Breast epithelium (tissue), 4 donors: ENCODE measurements around the gene RPP14. TPM values are rescaled to one million over a fixed set of nuclear protein-coding genes. Genes with fewer than 3 reads are reported as not detected.
"Not testable (repeated sequence)": the region's sequence is repeated elsewhere in the genome, so short reads cannot be mapped to it uniquely, and the experiment has no call there.

Experiments used
- DNase-seq, 2 donors: peaks; one replicate each; pipeline ENCODE4 v3.0.0-alpha.2; 2019; ENCODE audit warnings: low spot score in 2 of 2
- H3K27ac ChIP-seq, 2 donors: fragments of 200-600 bp; sonication (generic) in 1 of 2; one replicate each; pipeline ENCODE4 v1.5.1; 2016 to 2019; ENCODE audit warnings: mild to moderate bottlenecking in 1 of 2
- H3K27me3 ChIP-seq, 2 donors: fragments of 200-600 bp; sonication (generic) in 1 of 2; one replicate each; pipeline versions ENCODE4 v1.5.1 to v1.6.0; 2017 to 2019; ENCODE audit warnings: control low read depth in 1 of 2, mild to moderate bottlenecking in 1 of 2
- H3K36me3 ChIP-seq: fragments of 200-600 bp; one replicate; pipeline ENCODE4 v1.5.1; 2019
- H3K4me1 ChIP-seq, 2 donors: fragments of 200-600 bp; sonication (generic); one replicate each; pipeline ENCODE4 v1.5.1; 2016 to 2019; ENCODE audit warnings: control low read depth in 1 of 2
- H3K4me3 ChIP-seq, 3 donors: fragments of 200-600 bp; sonication (generic); 1 replicate in 2 of 3; 2 replicates in 1 of 3; pipeline ENCODE4 v1.5.1; 2016 to 2019; ENCODE audit warnings: mild to moderate bottlenecking in 3 of 3, moderate library complexity in 2 of 3
- H3K9me3 ChIP-seq, 2 donors: fragments of 200-600 bp; sonication (generic) in 1 of 2; one replicate each; pipeline ENCODE4 v1.5.1; 2016 to 2019; ENCODE audit warnings: control low read depth in 1 of 2
- POLR2A ChIP-seq: fragments of 450-650 bp; IDR thresholded peaks from one replicate; pipeline ENCODE4 v1.6.1; 2016; ENCODE audit warnings: antibody characterized with exemption, mild to moderate bottlenecking, moderate library complexity
- POLR2AphosphoS5 ChIP-seq, 3 donors: sonication (generic); formaldehyde crosslinking; IDR thresholded peaks; one replicate each; pipeline ENCODE4 v1.6.1; 2017; ENCODE audit warnings: antibody characterized with exemption in 3 of 3
- intact Hi-C: fragments of 100-400 bp; cut with DNase I; formaldehyde crosslinking; loops from one replicate; pipeline ENCODE4 v1.15.1; 2023; ENCODE audit warnings: low total_unique reads
- total RNA-seq, 3 donors: library from RNA; depleted of rRNA; stranded (reverse); fragments of >200 nt; gene quantifications; one replicate each; pipeline ENCODE4 v1.1.0, GENCODE V29; 2016
- TF ChIP-seq, protein P1 (sequence below), 3 donors: fragments of 450-650 bp; IDR thresholded peaks; one replicate each; pipeline ENCODE4 v1.5.1; 2016 to 2017; ENCODE audit warnings: antibody characterized with exemption in 3 of 3, mild to moderate bottlenecking in 3 of 3, moderate library complexity in 3 of 3

The RPP14 gene
- total RNA-seq, 3 donors from 2014 or later = 6.2 to 11.0 (median 10.8) TPM

DNA sequence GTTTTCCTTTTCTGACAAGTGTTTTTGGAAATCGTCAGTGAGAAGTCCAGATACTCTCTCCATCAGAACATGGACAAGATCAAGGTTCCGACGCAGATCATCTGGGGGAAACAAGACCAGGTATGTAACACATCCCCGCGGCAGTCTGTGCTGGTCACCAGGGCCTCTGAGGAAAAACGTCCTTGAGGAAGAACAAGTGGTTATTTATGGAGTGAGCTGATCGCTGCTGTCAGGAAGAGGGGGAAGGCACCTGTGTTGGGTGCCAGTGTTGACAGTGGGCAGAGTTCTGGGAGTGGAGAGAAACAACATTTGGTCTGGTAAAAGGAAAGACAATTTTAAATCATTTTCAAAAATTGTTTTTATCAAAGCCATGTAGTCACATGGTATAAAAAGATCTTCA, 20.7 kb upstream of the RPP14 start:
- H3K36me3 ChIP-seq = no peaks in the 10 kb centered on the region
- no peak overlapping the region for H3K4me3 ChIP-seq
- no peaks in the 10 kb centered on the region for H3K27me3 ChIP-seq
- no peaks in the 10 kb centered on the region for H3K4me1 ChIP-seq
- DNase-seq = no peak
- intact Hi-C loops = no loop called here
- TF ChIP-seq, protein P1, sequence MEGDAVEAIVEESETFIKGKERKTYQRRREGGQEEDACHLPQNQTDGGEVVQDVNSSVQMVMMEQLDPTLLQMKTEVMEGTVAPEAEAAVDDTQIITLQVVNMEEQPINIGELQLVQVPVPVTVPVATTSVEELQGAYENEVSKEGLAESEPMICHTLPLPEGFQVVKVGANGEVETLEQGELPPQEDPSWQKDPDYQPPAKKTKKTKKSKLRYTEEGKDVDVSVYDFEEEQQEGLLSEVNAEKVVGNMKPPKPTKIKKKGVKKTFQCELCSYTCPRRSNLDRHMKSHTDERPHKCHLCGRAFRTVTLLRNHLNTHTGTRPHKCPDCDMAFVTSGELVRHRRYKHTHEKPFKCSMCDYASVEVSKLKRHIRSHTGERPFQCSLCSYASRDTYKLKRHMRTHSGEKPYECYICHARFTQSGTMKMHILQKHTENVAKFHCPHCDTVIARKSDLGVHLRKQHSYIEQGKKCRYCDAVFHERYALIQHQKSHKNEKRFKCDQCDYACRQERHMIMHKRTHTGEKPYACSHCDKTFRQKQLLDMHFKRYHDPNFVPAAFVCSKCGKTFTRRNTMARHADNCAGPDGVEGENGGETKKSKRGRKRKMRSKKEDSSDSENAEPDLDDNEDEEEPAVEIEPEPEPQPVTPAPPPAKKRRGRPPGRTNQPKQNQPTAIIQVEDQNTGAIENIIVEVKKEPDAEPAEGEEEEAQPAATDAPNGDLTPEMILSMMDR (IDR thresholded peaks at IDR 0.05) = no peak
- H3K27ac ChIP-seq = no peak overlapping the region
- no peaks in the 10 kb centered on the region for H3K9me3 ChIP-seq

DNA sequence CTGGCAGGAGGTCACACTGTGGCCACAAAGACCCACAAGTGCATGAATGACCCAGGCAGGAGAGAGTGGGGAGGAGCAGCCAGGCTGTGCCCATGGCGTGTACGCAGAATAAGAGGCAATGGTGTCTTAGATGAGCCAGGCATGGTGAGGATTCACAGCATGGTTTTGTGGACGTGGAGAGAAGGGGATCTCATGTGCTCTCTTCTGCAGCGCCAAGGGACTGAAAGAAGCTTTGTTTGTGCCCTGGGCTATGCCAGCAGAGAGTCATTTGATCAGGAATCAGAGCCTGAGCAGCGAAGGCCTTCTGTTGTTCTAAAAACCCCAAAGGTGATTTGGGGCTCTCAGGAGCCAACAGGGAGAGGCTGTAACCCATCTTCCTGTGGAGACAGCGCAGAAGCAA, 18.7 kb upstream of the RPP14 start:
- DNase-seq = no peak
- no peak for TF ChIP-seq POLR2AphosphoS5 (IDR thresholded peaks at IDR 0.05)
- TF ChIP-seq, protein P1 (IDR thresholded peaks at IDR 0.05) = no peak
- TF ChIP-seq POLR2A = no peak
- intact Hi-C loops = no loop called here
- no peak overlapping the region for H3K4me3 ChIP-seq
- no peak overlapping the region for H3K27ac ChIP-seq
- H3K4me1 ChIP-seq = no peaks in the 10 kb centered on the region
- H3K27me3 ChIP-seq = no peaks in the 10 kb centered on the region
- no peaks in the 10 kb centered on the region for H3K36me3 ChIP-seq
- H3K9me3 ChIP-seq = no peaks in the 10 kb centered on the region

DNA sequence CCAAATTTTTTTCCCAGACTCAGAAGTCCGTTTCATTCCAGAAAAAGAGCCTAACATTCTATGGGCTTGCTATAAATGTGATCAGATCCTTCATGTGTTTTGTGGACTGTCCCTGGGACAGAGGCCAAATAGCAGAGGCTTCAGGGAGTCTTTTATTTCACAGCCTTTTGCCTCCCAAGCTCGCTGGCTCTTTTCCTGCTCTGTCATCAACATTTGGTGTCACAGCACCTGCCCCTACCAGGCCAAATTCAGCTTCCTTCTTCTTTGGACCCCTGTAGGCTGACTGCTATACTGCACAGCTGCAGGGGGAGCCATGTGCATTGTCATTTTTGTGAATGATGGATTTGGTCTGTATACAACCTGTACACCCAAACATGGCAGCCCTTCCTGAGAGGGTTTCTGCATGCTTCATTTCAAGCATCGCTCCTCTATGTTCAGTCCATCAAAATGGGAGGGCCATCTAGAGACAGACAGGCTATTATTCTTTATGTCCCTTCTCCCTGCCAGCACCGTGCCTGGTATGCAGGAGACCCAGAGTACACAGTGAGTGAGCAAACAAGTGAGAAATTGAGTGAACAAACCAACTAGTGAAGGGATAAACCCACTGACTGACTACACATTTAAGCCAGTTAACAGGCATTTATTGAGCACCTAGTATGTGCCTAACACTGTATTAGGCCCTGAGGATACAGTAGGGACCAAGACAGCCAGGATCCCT, 17.9 kb upstream of the RPP14 start:
- H3K4me3 ChIP-seq = no peak overlapping the region
- intact Hi-C loops = no loop called here
- H3K27me3 ChIP-seq = no peaks in the 10 kb centered on the region
- TF ChIP-seq, protein P1 (IDR thresholded peaks at IDR 0.05) = no peak
- TF ChIP-seq POLR2A (no peak), POLR2AphosphoS5 (IDR thresholded peaks at IDR 0.05) (no peak)
- no peaks in the 10 kb centered on the region for H3K9me3 ChIP-seq
- H3K4me1 ChIP-seq = no peaks in the 10 kb centered on the region
- no peak overlapping the region for H3K27ac ChIP-seq
- H3K36me3 ChIP-seq = no peaks in the 10 kb centered on the region
- no peak for DNase-seq

DNA sequence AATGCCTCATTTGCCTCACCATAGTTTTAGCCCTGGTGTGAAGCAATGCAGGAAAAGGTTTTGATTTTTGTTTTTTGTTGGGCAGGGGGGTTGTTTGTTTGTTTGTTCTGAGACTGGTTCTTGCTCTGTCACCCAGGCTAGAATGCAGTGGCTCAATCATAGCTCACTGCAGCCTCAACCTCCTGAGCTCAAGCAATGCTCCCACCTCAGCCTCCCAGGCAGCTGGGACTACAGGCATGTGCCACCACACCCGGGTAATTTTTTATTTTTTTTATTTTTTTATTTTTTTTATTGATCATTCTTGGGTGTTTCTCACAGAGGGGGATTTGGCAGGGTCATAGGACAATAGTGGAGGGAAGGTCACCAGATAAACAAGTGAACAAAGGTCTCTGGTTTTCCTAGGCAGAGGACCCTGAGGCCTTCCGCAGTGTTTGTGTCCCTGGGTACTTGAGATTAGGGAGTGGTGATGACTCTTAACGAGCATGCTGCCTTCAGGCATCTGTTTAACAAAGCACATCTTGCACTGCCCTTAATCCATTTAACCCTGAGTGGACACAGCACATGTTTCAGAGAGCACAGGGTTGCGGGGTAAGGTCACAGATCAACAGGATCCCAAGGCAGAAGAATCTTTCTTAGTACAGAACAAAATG, 17.0 kb upstream of the RPP14 start:
- H3K4me1 ChIP-seq, H3K9me3 ChIP-seq, H3K27ac ChIP-seq, H3K4me3 ChIP-seq, DNase-seq, H3K27me3 ChIP-seq, intact Hi-C loops, H3K36me3 ChIP-seq: not testable (repeated sequence)

DNA sequence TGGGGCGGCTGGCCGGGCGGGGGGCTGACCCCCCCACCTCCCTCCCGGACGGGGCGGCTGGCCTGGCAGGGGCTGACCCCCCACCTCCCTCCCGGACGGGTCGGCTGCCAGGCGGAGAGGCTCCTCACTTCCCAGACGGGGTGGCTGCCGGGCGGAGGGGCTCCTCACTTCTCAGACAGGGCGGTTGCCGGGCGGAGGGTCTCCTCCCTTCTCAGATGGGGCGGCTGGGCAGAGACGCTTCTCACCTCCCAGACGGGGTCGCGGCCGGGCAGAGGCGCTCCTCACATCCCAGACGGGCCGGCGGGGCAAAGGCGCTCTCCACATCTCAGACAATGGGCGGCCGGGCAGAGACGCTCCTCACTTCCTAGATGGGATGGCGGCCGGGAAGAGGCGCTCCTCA, 15.6 kb upstream of the RPP14 start:
- not testable (repeated sequence) for H3K27ac ChIP-seq, H3K27me3 ChIP-seq, DNase-seq, H3K9me3 ChIP-seq, H3K4me1 ChIP-seq, H3K4me3 ChIP-seq, H3K36me3 ChIP-seq
- intact Hi-C loops = loop anchor here (10.0 kb wide), 1 partner anchor 106 kb away; no protein-coding TSS in a partner anchor

DNA sequence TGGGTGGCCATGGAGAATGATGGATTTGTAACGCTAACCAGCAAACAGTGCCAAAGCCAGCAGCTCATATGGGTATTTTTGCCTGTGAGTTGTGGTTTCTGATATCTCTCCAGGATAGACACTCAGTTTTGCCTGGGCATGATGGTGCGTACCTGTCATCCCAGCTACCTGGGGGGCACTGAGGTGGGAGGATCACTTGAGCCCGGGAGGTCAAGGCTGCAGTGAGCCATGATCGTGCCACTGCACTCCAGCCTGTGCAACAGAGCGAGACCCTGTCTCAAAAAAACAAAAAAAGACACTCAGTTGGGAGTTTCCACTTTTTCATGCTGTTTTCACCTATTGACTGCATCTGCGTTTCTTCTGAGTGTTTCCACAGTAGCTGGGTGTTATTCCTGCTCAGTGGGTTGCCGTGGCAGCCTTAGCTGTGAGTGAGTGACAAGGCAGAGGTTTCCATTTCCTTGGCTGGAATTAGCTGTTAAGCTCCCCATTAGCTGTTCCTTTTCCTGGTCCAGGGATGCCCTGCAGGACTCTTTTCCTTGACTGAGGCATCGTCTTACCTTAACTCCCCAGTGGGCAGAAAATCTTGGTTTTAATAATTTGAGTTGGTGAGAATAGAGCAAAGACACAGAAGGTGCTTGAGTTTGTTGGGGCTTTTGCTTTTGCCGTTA, 14.2 kb upstream of the RPP14 start:
- intact Hi-C loops = loop anchor here (10.0 kb wide), 1 partner anchor 107 kb away; no protein-coding TSS in a partner anchor
- no peak overlapping the region for H3K27ac ChIP-seq
- no peak for DNase-seq
- no peaks in the 10 kb centered on the region for H3K27me3 ChIP-seq
- no peak overlapping the region for H3K4me3 ChIP-seq
- no peaks in the 10 kb centered on the region for H3K4me1 ChIP-seq
- no peak for TF ChIP-seq POLR2A
- TF ChIP-seq POLR2AphosphoS5 (IDR thresholded peaks at IDR 0.05) = no peak
- TF ChIP-seq, protein P1 (IDR thresholded peaks at IDR 0.05) = no peak
- no peaks in the 10 kb centered on the region for H3K36me3 ChIP-seq
- H3K9me3 ChIP-seq = no peaks in the 10 kb centered on the region
